Epithelial cell of umbilical artery (primary cell): ENCODE measurements around the gene FALEC. TPM values are rescaled to one million over a fixed set of nuclear protein-coding genes. Genes with fewer than 3 reads are reported as not detected.

Experiments used
- total RNA-seq: library from RNA; depleted of rRNA; stranded (reverse); fragments of >200 nt; gene quantifications from 2 replicates; pipeline ENCODE4 v1.2.3, GENCODE V29; 2014

The FALEC gene
- total RNA-seq = not detected in 2 replicates

DNA sequence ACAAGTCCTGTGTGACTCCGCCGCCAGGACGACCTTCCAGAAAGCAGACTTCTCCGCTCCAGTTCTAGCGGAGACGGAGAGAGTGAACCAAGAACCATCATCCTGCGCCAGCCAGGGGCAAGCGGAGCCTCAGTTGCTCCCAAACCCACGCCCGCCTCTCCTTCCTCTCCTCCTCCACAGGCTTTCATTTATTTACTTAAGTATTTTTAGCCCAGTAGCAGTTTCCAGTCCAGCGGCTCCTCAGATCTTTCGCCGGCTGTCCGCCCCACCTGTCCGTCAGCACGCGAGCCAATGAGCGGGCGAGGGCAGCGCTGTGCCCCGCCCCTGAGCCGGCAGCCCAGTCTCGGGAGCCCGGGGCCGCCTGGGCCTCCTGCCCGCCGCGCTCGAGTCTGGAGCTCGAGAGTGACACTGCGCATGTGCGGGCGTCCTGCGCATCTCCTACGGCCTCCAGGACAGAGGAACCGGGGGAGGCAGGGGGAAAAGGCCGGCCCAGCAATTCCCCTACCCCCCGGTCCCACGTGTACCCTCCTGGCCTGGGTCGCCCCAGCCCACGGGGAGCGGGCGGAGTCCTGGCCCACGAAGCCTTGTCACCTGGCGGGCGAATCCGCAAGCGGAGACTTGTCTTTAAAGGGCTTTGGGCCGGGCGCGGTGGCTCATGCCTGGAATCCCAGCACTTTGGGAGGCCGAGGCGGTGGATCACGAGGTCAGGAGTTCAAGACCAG, at the start of gene FALEC:
Gene FALEC (plus strand): TSS at position 425 of the 722 bp plus-strand sequence.

GRCh38 chr1:150486966-150487762, 28.4 kb upstream of the FALEC start, which contains the start of gene TARS2:
Gene TARS2 (plus strand): TSS chr1:150487419. CDS start chr1:150487451, 32 bp downstream.

GRCh38 chr1:150507912-150508864, 7.4 kb upstream of the FALEC start, which contains the start of gene ECM1:
Gene ECM1 (plus strand): TSS chr1:150508109. CDS start chr1:150508210, 101 bp downstream.

DNA sequence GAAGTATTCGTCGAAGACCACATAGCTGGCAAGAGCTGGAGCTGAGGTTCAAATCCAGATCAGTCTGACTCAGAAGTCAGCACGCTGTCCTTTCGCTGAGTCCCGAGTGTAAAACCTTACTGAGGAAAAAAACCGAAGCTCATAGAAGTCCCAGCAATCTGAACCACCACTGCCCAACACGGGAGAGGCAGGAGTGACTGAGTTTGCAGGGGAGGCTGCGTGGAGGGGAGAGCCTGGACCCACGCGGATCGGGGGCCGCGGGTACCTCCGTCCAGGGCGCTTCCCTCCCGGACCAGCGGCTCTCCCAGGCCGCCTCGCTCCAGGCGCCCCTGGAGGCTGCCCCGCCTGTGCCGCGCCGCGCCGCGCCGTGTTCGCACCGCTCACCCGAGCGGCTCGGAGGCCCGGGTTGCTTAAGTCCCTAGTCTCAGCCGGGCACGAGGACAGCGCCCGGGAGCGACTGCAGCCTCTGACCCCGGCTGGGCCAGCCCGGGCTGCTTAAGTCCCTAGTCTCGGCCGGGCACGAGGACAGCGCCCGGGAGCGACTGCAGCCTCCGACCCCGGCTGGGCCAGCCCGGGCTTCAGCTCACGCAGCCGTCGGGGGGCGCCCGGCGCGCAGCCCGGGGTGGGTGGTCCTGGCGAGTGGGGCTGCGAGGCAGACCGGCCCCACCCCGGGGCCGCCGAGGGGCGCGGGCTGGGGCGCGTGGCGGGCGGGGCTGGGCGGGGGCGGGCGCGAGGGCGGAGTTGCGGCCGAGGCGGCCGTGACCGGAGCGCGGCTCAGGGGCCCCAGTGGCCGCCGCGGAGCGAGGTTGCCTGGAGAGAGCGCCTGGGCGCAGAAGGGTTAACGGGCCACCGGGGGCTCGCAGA, 33.3 kb downstream of the FALEC start, which contains the start of gene ADAMTSL4:
Gene ADAMTSL4 (plus strand): TSS at position 777 of the 864 bp plus-strand sequence. CDS start 2,881 bp downstream, outside the sequence.

DNA sequence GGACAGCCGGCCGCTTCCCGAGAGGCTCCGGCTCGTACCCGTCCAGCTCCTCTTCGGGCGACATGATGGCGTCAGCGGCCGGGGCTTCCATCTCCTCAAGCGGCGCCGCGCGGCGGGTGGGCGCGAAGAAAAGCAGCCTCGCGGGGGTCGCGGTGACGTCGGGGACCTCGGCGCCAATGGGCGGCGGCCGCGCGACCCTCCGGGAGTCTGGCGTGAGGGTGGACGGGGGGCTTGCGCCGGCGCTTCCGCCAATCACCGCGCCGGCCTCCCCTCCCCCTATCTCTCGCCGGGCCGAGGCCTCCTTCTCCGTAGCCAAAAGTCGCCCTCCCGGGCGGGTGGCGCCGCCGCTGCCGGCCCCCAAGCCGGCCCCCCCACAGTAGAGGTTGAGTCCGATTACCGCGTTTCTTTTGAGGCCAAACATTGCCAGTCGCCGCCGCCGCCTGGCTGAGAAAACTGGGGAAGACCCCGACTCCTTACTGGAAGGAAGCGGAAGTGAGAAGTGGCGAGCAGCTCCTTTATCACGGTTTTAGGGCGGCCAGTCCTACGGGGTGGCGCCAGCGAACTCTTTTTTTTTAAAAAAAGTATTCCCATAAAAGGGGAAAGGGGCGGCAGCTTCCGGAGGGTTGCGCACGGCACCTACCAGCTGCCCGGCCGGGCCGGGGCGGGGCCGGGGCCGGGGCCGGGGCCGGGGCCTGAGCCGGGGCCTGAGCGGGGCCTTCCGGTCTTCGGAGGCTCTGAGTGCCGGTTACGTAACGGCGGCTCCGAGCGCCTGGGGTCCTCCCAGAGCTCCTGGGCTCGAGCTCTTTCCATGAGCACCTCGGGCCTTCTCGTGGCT, 63.8 kb downstream of the FALEC start, which contains the start of gene MCL1:
Gene MCL1 (minus strand): TSS at position 501 of the 835 bp plus-strand sequence. CDS start 80 bp downstream, at position 421.

Other genes with a start within 250 kb of the FALEC start
- gene APH1A, start 246.7 kb upstream of the FALEC start, total RNA-seq = 109 and 134 TPM in 2 replicates
- 41.2 and 74.7 TPM in 2 replicates for gene C1orf54, start 243.0 kb upstream of the FALEC start, total RNA-seq
- gene CIART, start 233.2 kb upstream of the FALEC start, total RNA-seq = 0.61 and 0.65 TPM in 2 replicates
- 52.0 and 80.7 TPM in 2 replicates for gene MRPS21, start 221.9 kb upstream of the FALEC start, total RNA-seq
- 34.8 and 52.0 TPM in 2 replicates for gene PRPF3, start 194.2 kb upstream of the FALEC start, total RNA-seq
- gene RPRD2, start 151.6 kb upstream of the FALEC start, total RNA-seq = 5.2 and 7.4 TPM in 2 replicates
- 13.6 and 14.9 TPM in 2 replicates for gene TARS2, start 28.3 kb upstream of the FALEC start, total RNA-seq
- gene ECM1, start 7.6 kb upstream of the FALEC start, total RNA-seq = 0.32 and 0.46 TPM in 2 replicates
- gene ADAMTSL4, start 33.7 kb downstream of the FALEC start, total RNA-seq = 0.30 and 0.32 TPM in 2 replicates
- gene MCL1, start 63.9 kb downstream of the FALEC start, total RNA-seq = 272 and 333 TPM in 2 replicates
- 109 and 122 TPM in 2 replicates for gene ENSA, start 113.9 kb downstream of the FALEC start, total RNA-seq
- 8.8 and 12.8 TPM in 2 replicates for gene GOLPH3L, start 181.4 kb downstream of the FALEC start, total RNA-seq
- gene HORMAD1, start 205.1 kb downstream of the FALEC start, total RNA-seq = 0.32 TPM in 1 of 2 replicates, not detected in the other